ENCODE measurements around the gene INTS11. TPM values are rescaled to one million over a fixed set of nuclear protein-coding genes. Genes with fewer than 3 reads are reported as not detected.

The INTS11 gene
- total and polyA plus RNA-seq, 4 donors: 26.3 to 40.5 (median 34.5) TPM

GRCh38 chr1:1373051-1373814 lies 48.8 kb upstream of the INTS11 start:
- Histone ChIP-seq H3K4me3 (ENCODE audit: low read depth in 1 of 3, low read length in 3 of 3) (no peak overlapping the region), H3K36me3 (ENCODE audit: control insufficient read depth in 4 of 4, insufficient read depth in 3 of 4, low read depth in 1 of 4, low read length in 3 of 4) (peaks cover 0 to 4% (median 0%) of the 10 kb centered on the region in 4 donors), H3K27me3 (ENCODE audit: control insufficient read depth in 4 of 4, insufficient read depth in 4 of 4, low read length in 3 of 4) (no peaks in the 10 kb centered on the region), H3K4me1 (ENCODE audit: control insufficient read depth in 4 of 4, insufficient read depth in 4 of 4, low read length in 3 of 4) (peaks cover 7 to 33% (median 28%) of the 10 kb centered on the region in 4 donors), H3K9ac (ENCODE audit: low read depth in 1 of 2, low read length in 2 of 2) (no peak overlapping the region), H3K9me3 (ENCODE audit: control insufficient read depth in 4 of 4, low read length in 3 of 4) (no peaks in the 10 kb centered on the region), H3K27ac (ENCODE audit: low read depth in 1 of 2, low read length in 2 of 2) (no peak overlapping the region)
- no peak for DNase-seq (ENCODE audit: low spot score)
- 86% methylated on average over 26 of the region's 26 CpGs for WGBS
- TF ChIP-seq EGR1 (IDR thresholded peaks at IDR 0.05; ENCODE audit: low read depth in 2 of 2) (no peak), JUND (IDR thresholded peaks at IDR 0.05) (no peak), HNF4A (conservative IDR thresholded peaks at IDR 0.05) (no peak), RXRA (IDR thresholded peaks at IDR 0.05) (no peak), FOXA1 (IDR thresholded peaks at IDR 0.05) (no peak)
- TF ChIP-seq, protein P1, sequence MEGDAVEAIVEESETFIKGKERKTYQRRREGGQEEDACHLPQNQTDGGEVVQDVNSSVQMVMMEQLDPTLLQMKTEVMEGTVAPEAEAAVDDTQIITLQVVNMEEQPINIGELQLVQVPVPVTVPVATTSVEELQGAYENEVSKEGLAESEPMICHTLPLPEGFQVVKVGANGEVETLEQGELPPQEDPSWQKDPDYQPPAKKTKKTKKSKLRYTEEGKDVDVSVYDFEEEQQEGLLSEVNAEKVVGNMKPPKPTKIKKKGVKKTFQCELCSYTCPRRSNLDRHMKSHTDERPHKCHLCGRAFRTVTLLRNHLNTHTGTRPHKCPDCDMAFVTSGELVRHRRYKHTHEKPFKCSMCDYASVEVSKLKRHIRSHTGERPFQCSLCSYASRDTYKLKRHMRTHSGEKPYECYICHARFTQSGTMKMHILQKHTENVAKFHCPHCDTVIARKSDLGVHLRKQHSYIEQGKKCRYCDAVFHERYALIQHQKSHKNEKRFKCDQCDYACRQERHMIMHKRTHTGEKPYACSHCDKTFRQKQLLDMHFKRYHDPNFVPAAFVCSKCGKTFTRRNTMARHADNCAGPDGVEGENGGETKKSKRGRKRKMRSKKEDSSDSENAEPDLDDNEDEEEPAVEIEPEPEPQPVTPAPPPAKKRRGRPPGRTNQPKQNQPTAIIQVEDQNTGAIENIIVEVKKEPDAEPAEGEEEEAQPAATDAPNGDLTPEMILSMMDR (IDR thresholded peaks at IDR 0.05; ENCODE audit: low read depth, low read length, missing input control): no peak

DNA sequence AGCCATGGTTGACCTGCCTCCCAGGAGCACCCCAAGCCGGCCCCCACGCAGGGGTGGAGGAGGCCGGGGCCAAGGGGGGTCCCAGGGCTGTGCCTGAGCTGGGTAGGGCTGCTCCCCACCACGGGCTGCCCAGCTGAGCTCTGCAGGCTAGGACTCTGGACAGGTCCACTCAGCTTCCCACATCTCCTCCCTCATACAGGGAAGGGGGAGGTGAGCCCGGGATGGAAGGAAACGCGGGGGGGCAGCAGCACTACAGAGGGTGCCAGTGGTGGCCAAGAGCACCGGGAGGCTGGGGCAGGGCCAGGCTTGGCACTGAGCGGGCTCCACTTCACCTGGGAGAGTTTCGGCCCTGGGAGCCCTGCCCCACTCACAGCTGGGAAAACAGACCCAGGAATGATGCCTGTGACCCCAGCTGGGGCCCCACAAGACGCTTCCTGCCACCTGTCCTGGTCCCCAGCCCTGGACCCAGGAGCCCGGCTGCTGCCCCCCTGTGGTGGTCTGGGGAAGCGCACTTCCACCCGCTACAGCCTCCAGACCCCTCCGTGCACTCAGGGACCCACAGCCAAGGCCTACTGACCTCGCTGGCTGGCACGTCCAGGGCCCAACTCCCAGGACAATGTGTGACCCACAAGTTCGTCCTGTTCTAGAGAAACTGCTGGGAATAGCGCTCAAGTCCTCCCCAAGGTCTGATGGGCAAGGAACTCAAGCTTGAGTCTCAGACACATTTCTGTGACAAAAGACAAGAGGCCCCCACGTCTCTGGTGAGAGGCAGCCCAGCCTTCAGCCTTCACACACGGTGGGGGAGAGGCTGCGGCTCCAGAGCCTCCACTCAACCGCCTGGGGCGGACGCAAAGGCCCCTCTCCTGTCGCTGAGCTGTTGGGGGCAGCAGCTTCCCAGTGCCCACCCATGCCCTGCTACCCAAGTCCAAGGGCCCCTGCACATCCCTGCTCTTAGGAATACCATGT lies 47.6 kb upstream of the INTS11 start:
- WGBS: 37% methylated on average over 26 of the region's 26 CpGs
- peaks cover 7 to 33% (median 28%) of the 10 kb centered on the region in 4 donors for H3K4me1 ChIP-seq (ENCODE audit: control insufficient read depth in 4 of 4, insufficient read depth in 4 of 4, low read length in 3 of 4)
- H3K4me3 ChIP-seq (ENCODE audit: low read depth in 1 of 3, low read length in 3 of 3): no peak overlapping the region
- H3K27me3 ChIP-seq (ENCODE audit: control insufficient read depth in 4 of 4, insufficient read depth in 4 of 4, low read length in 3 of 4): no peaks in the 10 kb centered on the region
- DNase-seq (ENCODE audit: low spot score): peak; percentile 87
- no peak overlapping the region for H3K9ac ChIP-seq (ENCODE audit: low read depth in 1 of 2, low read length in 2 of 2)
- no peak overlapping the region for H3K27ac ChIP-seq (ENCODE audit: low read depth in 1 of 2, low read length in 2 of 2)
- TF ChIP-seq SP1 (IDR thresholded peaks at IDR 0.05) (no peak), JUND (IDR thresholded peaks at IDR 0.05) (no peak), FOXA2 (IDR thresholded peaks at IDR 0.05) (no peak), RAD21 (IDR thresholded peaks at IDR 0.05) (peak; percentile 63 to 78), ATF3 (IDR thresholded peaks at IDR 0.05) (no peak)
- TF ChIP-seq, protein P1 (IDR thresholded peaks at IDR 0.05; ENCODE audit: low read depth, low read length, missing input control): peak; percentile 80
- H3K36me3 ChIP-seq (ENCODE audit: control insufficient read depth in 4 of 4, insufficient read depth in 3 of 4, low read depth in 1 of 4, low read length in 3 of 4): peaks cover 0 to 3% (median 0%) of the 10 kb centered on the region in 4 donors
- H3K9me3 ChIP-seq (ENCODE audit: control insufficient read depth in 4 of 4, low read length in 3 of 4): no peaks in the 10 kb centered on the region

All from liver (tissue), 9 donors.